SK-N-SH (cell line): ENCODE data around the gene GLRX5.
A peak's percentile ranks its signal among the peaks of the same experiment; 100 is the strongest.

Experiments
- CHD2 ChIP-seq: fragments of 150-350 bp; IDR thresholded peaks from 2 replicates; pipeline ENCODE4 v1.6.1; 2018; ENCODE audit warnings: low read length; ENCODE audit not compliant: partially characterized antibody
- CTCF ChIP-seq: fragments of 200-600 bp; sonication (generic); IDR thresholded peaks from 2 replicates; pipeline ENCODE4 v1.6.1; 2017; ENCODE audit warnings: antibody characterized with exemption, mild to moderate bottlenecking, moderate library complexity
- ELF1 ChIP-seq: IDR thresholded peaks from 2 replicates; pipeline ENCODE4 v1.4.0; 2012
- EZH2phosphoT487 ChIP-seq: fragments of 200-600 bp; sonication (generic); IDR thresholded peaks from 2 replicates; pipeline ENCODE4 v1.6.1; 2017; ENCODE audit warnings: low read depth, mixed run types, mild to moderate bottlenecking, antibody characterized with exemption, moderate library complexity, borderline replicate concordance
- FOSL2 ChIP-seq: IDR thresholded peaks from 2 replicates; pipeline ENCODE4 v1.4.0; 2012; ENCODE audit warnings: low read depth, mild to moderate bottlenecking, moderate library complexity, borderline replicate concordance
- FOXM1 ChIP-seq: IDR thresholded peaks from 2 replicates; pipeline ENCODE4 v1.4.0; 2012; ENCODE audit warnings: low read depth, mild to moderate bottlenecking
- JUND ChIP-seq: IDR thresholded peaks from 2 replicates; pipeline ENCODE4 v1.4.0; 2012
- SMC3 ChIP-seq: IDR thresholded peaks from 2 replicates; pipeline ENCODE4 v1.6.1; 2012; ENCODE audit warnings: low read depth, low read length, improper control_type of control experiment
- TAF1 ChIP-seq: IDR thresholded peaks from 2 replicates; pipeline ENCODE4 v1.6.1; 2012; ENCODE audit warnings: low read depth, mild to moderate bottlenecking, low read length, moderate library complexity, borderline replicate concordance
- TCF12 ChIP-seq: IDR thresholded peaks from 2 replicates; pipeline ENCODE4 v1.4.0; 2012
- TEAD4 ChIP-seq: IDR thresholded peaks from 2 replicates; pipeline ENCODE4 v1.4.0; 2012; ENCODE audit warnings: mild to moderate bottlenecking, borderline replicate concordance; ENCODE audit not compliant: insufficient read depth
- YY1 ChIP-seq: IDR thresholded peaks from 2 replicates; pipeline ENCODE4 v1.4.0; 2012; ENCODE audit warnings: low read depth, mild to moderate bottlenecking

GRCh38 chr14:95507174-95507573, 27.7 kb upstream of the GLRX5 start:
- TF ChIP-seq TAF1 = no peak
- TF ChIP-seq SMC3 = no peak
- TF ChIP-seq TEAD4 = no peak
- no peak for TF ChIP-seq FOXM1
- TF ChIP-seq CTCF = no peak
- TF ChIP-seq FOSL2 = peak; percentile 61; the same call in 1 of the 2 replicates
- TF ChIP-seq YY1 = 0 out of 2 replicates have a peak, but pooled peaks have one; percentile 14
- no peak for TF ChIP-seq EZH2phosphoT487
- no peak; the same call in none of the 2 replicates for TF ChIP-seq TCF12
- TF ChIP-seq CHD2 = no peak
- TF ChIP-seq ELF1 = peak; percentile 78
- TF ChIP-seq JUND = peak; percentile 53
